PC-9 (cell line): ENCODE results near the gene EXOSC3. TPM values are rescaled to one million over a fixed set of nuclear protein-coding genes. Genes with fewer than 3 reads are reported as not detected.

Experiments
- BruUV-seq: library from RNA; stranded (reverse); fragments of 400-500 nt; replicated peaks from 2 replicates; lab custom pipeline; 2021; lab: Mats Ljungman, UMichigan
- CTCF ChIA-PET: fragments of 300-600 bp; sonication (Branson Sonifier 250); formaldehyde crosslinking; loops from one replicate; lab custom pipeline; 2022; ENCODE audit warnings: antibody characterized with exemption; lab: Charles Lee
- POLR2A ChIA-PET: fragments of 300-600 bp; sonication (Branson Sonifier 250); formaldehyde crosslinking; loops from one replicate; lab custom pipeline; 2022; ENCODE audit warnings: antibody characterized with exemption; ENCODE audit not compliant: unreplicated experiment; lab: Charles Lee
- DNase-seq, 2 experiments: peaks; one replicate each; pipeline versions ENCODE4 v3.0.0 to v3.0.0-alpha.2; 2015 to 2022; ENCODE audit warnings: mixed read lengths in 1 of 2
- H2AFZ ChIP-seq: fragments of 200-600 bp; sonication (generic); 2 replicates; pipeline ENCODE4 v1.8.1; 2017; ENCODE audit warnings: antibody characterized with exemption
- H3F3A ChIP-seq: fragments of 200-600 bp; sonication (generic); 2 replicates; pipeline ENCODE4 v1.8.1; 2017; ENCODE audit warnings: antibody characterized with exemption, mild to moderate bottlenecking, low read depth; ENCODE audit not compliant: insufficient read depth
- H3K27ac ChIP-seq: fragments of 200-600 bp; sonication (generic); 2 replicates; pipeline ENCODE4 v1.6.1; 2016; ENCODE audit warnings: mixed run types
- H3K27me3 ChIP-seq: fragments of 200-600 bp; sonication (generic); 2 replicates; pipeline ENCODE4 v1.6.1; 2016; ENCODE audit warnings: low read depth, mixed run types; ENCODE audit not compliant: insufficient read depth
- H3K36me3 ChIP-seq: fragments of 200-600 bp; sonication (generic); 2 replicates; pipeline ENCODE4 v1.6.1; 2016; ENCODE audit warnings: low read depth, mixed run types
- H3K4me1 ChIP-seq: fragments of 200-600 bp; sonication (generic); replicated peaks from 2 replicates; pipeline ENCODE4 v1.6.1; 2016; ENCODE audit warnings: mixed run types; ENCODE audit not compliant: insufficient read depth
- H3K4me2 ChIP-seq: fragments of 200-600 bp; sonication (generic); 2 replicates; pipeline ENCODE4 v1.6.1; 2017; ENCODE audit warnings: mixed run types
- H3K4me3 ChIP-seq: fragments of 200-600 bp; sonication (generic); 2 replicates; pipeline ENCODE4 v1.6.1; 2016; ENCODE audit warnings: mixed run types
- H3K79me2 ChIP-seq: fragments of 200-600 bp; sonication (generic); 2 replicates; pipeline ENCODE4 v1.6.1; 2017; ENCODE audit warnings: low read depth, mixed run types
- H3K9me2 ChIP-seq: fragments of 200-600 bp; sonication (generic); 2 replicates; pipeline ENCODE4 v1.8.1; 2017; ENCODE audit warnings: mild to moderate bottlenecking; ENCODE audit not compliant: insufficient read depth
- H3K9me3 ChIP-seq: fragments of 200-600 bp; sonication (generic); 2 replicates; pipeline ENCODE4 v1.8.1; 2016; ENCODE audit warnings: low read depth; ENCODE audit not compliant: insufficient read depth
- H4K20me1 ChIP-seq: fragments of 200-600 bp; sonication (generic); 2 replicates; pipeline ENCODE4 v1.8.1; 2017; ENCODE audit not compliant: insufficient read depth
- EZH2 ChIP-seq: fragments of 200-600 bp; sonication (generic); IDR thresholded peaks from 2 replicates; pipeline ENCODE4 v1.8.0; 2017; ENCODE audit warnings: antibody characterized with exemption, low read depth
- intact Hi-C: fragments of 100-400 bp; cut with micrococcal nuclease; formaldehyde crosslinking; loops from one replicate; pipeline ENCODE4 v1.10.0; 2022; ENCODE audit not compliant: unreplicated experiment
- total RNA-seq: library from RNA; stranded (reverse); gene quantifications from 2 replicates; pipeline ENCODE4 v1.2.3, GENCODE V29; 2021
- TF ChIP-seq, protein P1 (sequence below): fragments of 200-600 bp; sonication (generic); conservative IDR thresholded peaks from 2 replicates; pipeline ENCODE4 v1.6.1; 2017; ENCODE audit warnings: mixed run types, antibody characterized with exemption, mild to moderate bottlenecking, moderate library complexity

Gene EXOSC3
- total RNA-seq, 1 experiment from 2014 or later: 24.7 TPM

DNA sequence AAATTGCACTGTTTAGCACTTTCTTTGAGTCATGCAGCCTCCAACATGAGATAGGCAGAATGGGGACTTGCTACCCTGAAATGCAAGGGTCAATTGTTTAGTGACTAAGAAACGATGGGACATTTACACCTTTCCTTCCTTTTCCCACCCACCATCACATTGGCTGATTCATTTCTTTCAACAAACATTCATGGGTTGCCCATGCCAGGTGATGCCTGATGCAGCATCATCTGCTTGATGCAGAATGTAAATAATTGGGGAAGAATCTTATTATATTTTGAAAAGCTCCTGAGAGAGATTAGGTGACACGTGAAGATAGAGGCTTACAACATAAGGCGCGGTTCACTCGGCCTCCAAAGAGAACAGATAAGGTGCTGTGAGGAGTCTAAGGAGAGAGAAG, 35.7 kb downstream of the EXOSC3 start:
- Histone ChIP-seq H3K9me3 (no peaks in the 10 kb centered on the region), H3K4me1 (no peaks in the 10 kb centered on the region), H3K9me2 (no peaks in the 10 kb centered on the region), H4K20me1 (no peaks in the 10 kb centered on the region), H3K4me3 (no peak overlapping the region), H2AFZ (no peak overlapping the region), H3K27me3 (no peaks in the 10 kb centered on the region), H3K79me2 (0 out of 2 replicates have a peak, but pooled peaks cover 3% of the 10 kb centered on the region), H3K36me3 (no peaks in the 10 kb centered on the region), H3K4me2 (no peak overlapping the region), H3K27ac (no peak overlapping the region), H3F3A (no peaks in the 10 kb centered on the region)
- no TSS peak for BruUV-seq
- DNase-seq: no peak
- ChIA-PET POLR2A (interaction anchor here (0.7 kb wide), 1 partner anchor 170 kb away, joined by 3 read pairs; no protein-coding TSS in a partner anchor), CTCF (no interaction called here)
- intact Hi-C loops: loop anchor here (5.0 to 10.0 kb wide), 4 partner anchors 118 to 613 kb away; partner anchors contain the start of gene SLC25A51
- TF ChIP-seq EZH2: no peak
- TF ChIP-seq, protein P1, sequence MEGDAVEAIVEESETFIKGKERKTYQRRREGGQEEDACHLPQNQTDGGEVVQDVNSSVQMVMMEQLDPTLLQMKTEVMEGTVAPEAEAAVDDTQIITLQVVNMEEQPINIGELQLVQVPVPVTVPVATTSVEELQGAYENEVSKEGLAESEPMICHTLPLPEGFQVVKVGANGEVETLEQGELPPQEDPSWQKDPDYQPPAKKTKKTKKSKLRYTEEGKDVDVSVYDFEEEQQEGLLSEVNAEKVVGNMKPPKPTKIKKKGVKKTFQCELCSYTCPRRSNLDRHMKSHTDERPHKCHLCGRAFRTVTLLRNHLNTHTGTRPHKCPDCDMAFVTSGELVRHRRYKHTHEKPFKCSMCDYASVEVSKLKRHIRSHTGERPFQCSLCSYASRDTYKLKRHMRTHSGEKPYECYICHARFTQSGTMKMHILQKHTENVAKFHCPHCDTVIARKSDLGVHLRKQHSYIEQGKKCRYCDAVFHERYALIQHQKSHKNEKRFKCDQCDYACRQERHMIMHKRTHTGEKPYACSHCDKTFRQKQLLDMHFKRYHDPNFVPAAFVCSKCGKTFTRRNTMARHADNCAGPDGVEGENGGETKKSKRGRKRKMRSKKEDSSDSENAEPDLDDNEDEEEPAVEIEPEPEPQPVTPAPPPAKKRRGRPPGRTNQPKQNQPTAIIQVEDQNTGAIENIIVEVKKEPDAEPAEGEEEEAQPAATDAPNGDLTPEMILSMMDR: no peak

DNA sequence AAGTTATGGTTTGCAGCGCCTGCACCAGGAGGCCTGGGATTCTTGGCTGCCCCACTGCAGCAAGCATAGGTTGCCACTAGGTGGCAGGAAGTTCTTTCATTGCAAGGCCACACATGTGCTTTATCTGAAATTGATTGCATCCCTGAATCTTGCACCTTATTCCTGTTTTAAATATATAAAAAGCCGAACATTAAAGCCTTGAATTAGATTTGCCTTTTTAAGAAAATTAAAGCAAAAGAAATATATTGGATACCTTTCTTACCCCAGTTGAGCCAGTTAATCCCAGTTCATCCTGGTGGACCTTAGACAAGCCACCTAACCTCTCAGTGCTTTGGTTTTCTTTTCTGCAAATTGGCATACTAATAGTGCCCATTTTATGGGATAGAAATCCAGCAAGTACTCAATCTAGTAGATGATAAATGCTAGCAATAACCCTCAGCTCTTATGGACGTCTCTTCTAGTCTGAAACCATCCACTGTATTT, 37.6 kb downstream of the EXOSC3 start:
- Histone ChIP-seq H2AFZ (no peak overlapping the region), H3K36me3 (no peaks in the 10 kb centered on the region), H3F3A (no peaks in the 10 kb centered on the region), H3K9me3 (no peaks in the 10 kb centered on the region), H3K27ac (no peak overlapping the region), H3K27me3 (no peaks in the 10 kb centered on the region), H3K79me2 (no peaks in the 10 kb centered on the region), H3K4me1 (no peaks in the 10 kb centered on the region), H4K20me1 (no peaks in the 10 kb centered on the region), H3K9me2 (no peaks in the 10 kb centered on the region), H3K4me3 (no peak overlapping the region), H3K4me2 (no peak overlapping the region)
- BruUV-seq: no TSS peak
- intact Hi-C loops: loop anchor here (5.0 to 10.0 kb wide), 4 partner anchors 120 to 615 kb away; partner anchors contain the start of gene SLC25A51
- peak; percentile 41 to 44 for DNase-seq
- no peak for TF ChIP-seq EZH2
- TF ChIP-seq, protein P1: peak; percentile 79
- POLR2A ChIA-PET: no interaction called here
- CTCF ChIA-PET: no interaction called here

DNA sequence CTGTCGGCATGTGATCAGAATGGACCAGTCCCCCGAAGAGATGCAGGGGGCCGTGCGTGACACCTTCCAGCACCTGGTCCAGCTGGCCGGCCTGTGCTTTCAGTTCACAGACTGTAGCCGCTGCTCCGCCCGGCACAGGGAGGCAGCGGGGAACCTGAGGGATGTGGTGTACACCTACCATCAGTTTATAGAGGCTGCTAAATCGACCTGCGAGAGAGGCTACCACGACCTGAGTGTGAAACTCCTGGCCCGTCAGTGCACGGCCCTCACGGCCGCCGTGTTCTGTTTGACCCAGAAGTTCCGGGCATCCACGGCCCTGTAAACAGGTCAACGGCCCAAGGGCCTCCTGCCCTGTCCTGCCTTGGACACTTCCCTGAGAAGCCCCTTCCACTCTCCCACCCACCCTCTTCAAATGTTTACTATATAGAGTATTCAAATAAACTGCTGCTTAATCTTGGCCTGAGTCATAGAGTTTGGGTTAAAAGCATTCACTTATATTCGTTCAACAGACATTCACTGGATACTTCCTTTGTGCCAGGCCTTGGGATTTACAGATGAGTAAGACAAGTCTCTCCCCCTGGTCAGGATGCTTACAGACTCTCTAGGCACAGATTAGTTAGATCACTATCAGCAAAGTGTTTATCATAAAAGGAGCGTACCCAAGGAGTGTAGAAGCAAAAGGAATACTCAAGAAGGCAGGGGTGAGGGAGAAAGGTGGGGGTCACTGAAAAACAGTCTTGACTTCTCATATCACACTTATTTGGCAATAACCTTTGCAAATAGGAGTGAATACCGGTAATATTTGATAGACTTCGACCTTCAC, 38.2 kb downstream of the EXOSC3 start:
- H3K4me1 ChIP-seq: no peaks in the 10 kb centered on the region
- no peak overlapping the region for H3K27ac ChIP-seq
- no peaks in the 10 kb centered on the region for H3K36me3 ChIP-seq
- H3K79me2 ChIP-seq: no peaks in the 10 kb centered on the region
- ChIA-PET CTCF (no interaction called here), POLR2A (no interaction called here)
- no peaks in the 10 kb centered on the region for H3K9me3 ChIP-seq
- intact Hi-C loops: loop anchor here (5.0 to 10.0 kb wide), 4 partner anchors 121 to 616 kb away; partner anchors contain the start of gene SLC25A51
- no peaks in the 10 kb centered on the region for H3K9me2 ChIP-seq
- TF ChIP-seq, protein P1: no peak
- H3K4me3 ChIP-seq: no peak overlapping the region
- no peaks in the 10 kb centered on the region for H3F3A ChIP-seq
- no TSS peak for BruUV-seq
- H3K27me3 ChIP-seq: no peaks in the 10 kb centered on the region
- H2AFZ ChIP-seq: no peak overlapping the region
- H3K4me2 ChIP-seq: no peak overlapping the region
- no peak for DNase-seq
- no peaks in the 10 kb centered on the region for H4K20me1 ChIP-seq
